ENCODE results near the gene ODF2L. TPM values are rescaled to one million over a fixed set of nuclear protein-coding genes. Genes with fewer than 3 reads are reported as not detected.

ODF2L gene
- total RNA-seq = 39.6 and 41.2 TPM in 2 replicates

- intact Hi-C loops (cut with micrococcal nuclease) = loop anchor here (1.0 to 10.0 kb wide), 7 partner anchors 15 to 1121 kb away; partner anchors contain the start of genes BCL10, HS2ST1, SELENOF and SH3GLB1
These were observed at the start of gene ODF2L for GRCh38 chr1:86395751-86396497. Gene ODF2L, minus strand, starts transcription at chr1:86396323. Its CDS starts 9,296 bp downstream, at chr1:86387027.

- intact Hi-C loops (cut with micrococcal nuclease) = no loop called here
These were observed 49.8 kb upstream of the ODF2L start for GRCh38 chr1:86445919-86446318.

GRCh38 chr1:86441997-86442396, 45.9 kb upstream of the ODF2L start:
- intact Hi-C loops (cut with micrococcal nuclease) = no loop called here

GRCh38 chr1:86441581-86441980, 45.5 kb upstream of the ODF2L start:
- intact Hi-C loops (cut with micrococcal nuclease) = no loop called here

- intact Hi-C loops (cut with micrococcal nuclease) = no loop called here
These were observed 39.9 kb upstream of the ODF2L start for GRCh38 chr1:86436041-86436440.

- intact Hi-C loops (cut with micrococcal nuclease) = no loop called here
These were observed 39.2 kb upstream of the ODF2L start for GRCh38 chr1:86435327-86435726.

- intact Hi-C loops (cut with micrococcal nuclease) = no loop called here
These were observed 37.9 kb upstream of the ODF2L start for GRCh38 chr1:86434059-86434458.

- intact Hi-C loops (cut with micrococcal nuclease) = no loop called here
These were observed 34.3 kb upstream of the ODF2L start for GRCh38 chr1:86430376-86430775.

- intact Hi-C loops (cut with micrococcal nuclease) = no loop called here
These were observed 33.7 kb upstream of the ODF2L start for GRCh38 chr1:86429835-86430234.

- intact Hi-C loops (cut with micrococcal nuclease) = no loop called here
These were observed 33.1 kb upstream of the ODF2L start for GRCh38 chr1:86429122-86429725.

- intact Hi-C loops (cut with micrococcal nuclease) = no loop called here
These were observed 27.8 kb upstream of the ODF2L start, which contains the start of gene CLCA2 for GRCh38 chr1:86423873-86424272. Gene CLCA2, plus strand, starts transcription at chr1:86424171. Its CDS starts 77 bp downstream, at chr1:86424248.

GRCh38 chr1:86423473-86423872, 27.4 kb upstream of the ODF2L start:
- intact Hi-C loops (cut with micrococcal nuclease) = no loop called here

GRCh38 chr1:86421601-86422280, 25.6 kb upstream of the ODF2L start:
- intact Hi-C loops (cut with micrococcal nuclease) = no loop called here

GRCh38 chr1:86419277-86419903, 23.3 kb upstream of the ODF2L start:
- intact Hi-C loops (cut with micrococcal nuclease) = loop anchor here (1.0 to 5.0 kb wide), 3 partner anchors 37 to 89 kb away; no protein-coding TSS in a partner anchor

- intact Hi-C loops (cut with micrococcal nuclease) = loop anchor here (5.0 kb wide), 1 partner anchor 34 kb away; no protein-coding TSS in a partner anchor
These were observed 20.2 kb upstream of the ODF2L start for GRCh38 chr1:86416343-86416742.

- intact Hi-C loops (cut with micrococcal nuclease) = no loop called here
These were observed 14.8 kb upstream of the ODF2L start for GRCh38 chr1:86410879-86411278.

GRCh38 chr1:86409416-86410021, 13.4 kb upstream of the ODF2L start:
- intact Hi-C loops (cut with micrococcal nuclease) = no loop called here

GRCh38 chr1:86396498-86396890, 371 bp upstream of the ODF2L start:
- intact Hi-C loops (cut with micrococcal nuclease) = loop anchor here (1.0 to 10.0 kb wide), 7 partner anchors 16 to 1122 kb away; partner anchors contain the start of genes BCL10, HS2ST1, SELENOF and SH3GLB1

GRCh38 chr1:86394416-86394815, 1.7 kb downstream of the ODF2L start:
- intact Hi-C loops (cut with micrococcal nuclease) = loop anchor here (5.0 to 10.0 kb wide), 2 partner anchors 1008 to 1120 kb away; partner anchors contain the start of gene BCL10

GRCh38 chr1:86389307-86389706, 6.8 kb downstream of the ODF2L start:
- intact Hi-C loops (cut with micrococcal nuclease) = loop anchor here (5.0 kb wide), 1 partner anchor 943 kb away; no protein-coding TSS in a partner anchor

- intact Hi-C loops (cut with micrococcal nuclease) = loop anchor here (5.0 kb wide), 1 partner anchor 944 kb away; no protein-coding TSS in a partner anchor
These were observed 7.3 kb downstream of the ODF2L start for GRCh38 chr1:86388777-86389176.
